C4-2B (cell line): ENCODE data around the gene CDC14B.

Experiments
- ZFX ChIP-seq: fragments of 450-650 bp; IDR thresholded peaks from 2 replicates; pipeline ENCODE4 v1.6.1; 2017
- TF ChIP-seq, protein P1 (sequence below): fragments of 450-650 bp; conservative IDR thresholded peaks from 2 replicates; pipeline ENCODE4 v1.5.1; 2017; ENCODE audit warnings: mild to moderate bottlenecking

DNA sequence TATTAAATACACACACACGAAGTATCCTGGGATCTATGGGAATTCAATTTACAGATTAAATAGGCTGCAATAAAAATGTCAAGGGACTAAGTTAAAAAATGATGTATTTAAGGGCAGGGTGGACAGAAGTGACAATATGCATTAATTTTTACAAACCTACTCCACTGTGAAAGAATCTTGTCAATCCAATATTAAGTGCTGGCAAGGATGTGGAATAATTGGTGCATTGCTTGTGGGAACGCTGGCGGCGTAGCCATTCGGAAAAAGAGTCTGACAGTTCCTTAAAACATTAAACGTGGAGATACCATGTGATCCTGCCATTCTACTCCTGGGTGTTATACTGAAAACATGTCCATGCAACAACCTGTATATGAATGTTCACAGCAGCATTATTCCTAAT is 4.2 kb downstream of the CDC14B start:
- TF ChIP-seq, protein P1, sequence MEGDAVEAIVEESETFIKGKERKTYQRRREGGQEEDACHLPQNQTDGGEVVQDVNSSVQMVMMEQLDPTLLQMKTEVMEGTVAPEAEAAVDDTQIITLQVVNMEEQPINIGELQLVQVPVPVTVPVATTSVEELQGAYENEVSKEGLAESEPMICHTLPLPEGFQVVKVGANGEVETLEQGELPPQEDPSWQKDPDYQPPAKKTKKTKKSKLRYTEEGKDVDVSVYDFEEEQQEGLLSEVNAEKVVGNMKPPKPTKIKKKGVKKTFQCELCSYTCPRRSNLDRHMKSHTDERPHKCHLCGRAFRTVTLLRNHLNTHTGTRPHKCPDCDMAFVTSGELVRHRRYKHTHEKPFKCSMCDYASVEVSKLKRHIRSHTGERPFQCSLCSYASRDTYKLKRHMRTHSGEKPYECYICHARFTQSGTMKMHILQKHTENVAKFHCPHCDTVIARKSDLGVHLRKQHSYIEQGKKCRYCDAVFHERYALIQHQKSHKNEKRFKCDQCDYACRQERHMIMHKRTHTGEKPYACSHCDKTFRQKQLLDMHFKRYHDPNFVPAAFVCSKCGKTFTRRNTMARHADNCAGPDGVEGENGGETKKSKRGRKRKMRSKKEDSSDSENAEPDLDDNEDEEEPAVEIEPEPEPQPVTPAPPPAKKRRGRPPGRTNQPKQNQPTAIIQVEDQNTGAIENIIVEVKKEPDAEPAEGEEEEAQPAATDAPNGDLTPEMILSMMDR = no peak
- TF ChIP-seq ZFX = no peak
